ENCODE measurements around the gene ARVCF.

The ARVCF gene

GRCh38 chr22:19979712-19980493 is 36.7 kb downstream of the ARVCF start:
- H3K4me1 ChIP-seq (ENCODE audit: control insufficient read depth, insufficient read depth, low read length, poor library complexity, severe bottlenecking) = no peaks in the 10 kb centered on the region
- no peak overlapping the region for H3K4me3 ChIP-seq (ENCODE audit: insufficient read depth, low read depth, low read length, poor library complexity, severe bottlenecking)
- no peak overlapping the region for H3K27ac ChIP-seq (ENCODE audit: insufficient read depth, low read length, poor library complexity, severe bottlenecking)
- H3K27me3 ChIP-seq (replicated peaks; ENCODE audit: control insufficient read depth, insufficient read depth, low read length, poor library complexity, severe bottlenecking) = no peaks in the 10 kb centered on the region
- no peaks in the 10 kb centered on the region for H3K36me3 ChIP-seq (ENCODE audit: control insufficient read depth, insufficient read depth, low read length)
- no peaks in the 10 kb centered on the region for H3K9me3 ChIP-seq (ENCODE audit: control insufficient read depth, low read length)
- no peak for DNase-seq

DNA sequence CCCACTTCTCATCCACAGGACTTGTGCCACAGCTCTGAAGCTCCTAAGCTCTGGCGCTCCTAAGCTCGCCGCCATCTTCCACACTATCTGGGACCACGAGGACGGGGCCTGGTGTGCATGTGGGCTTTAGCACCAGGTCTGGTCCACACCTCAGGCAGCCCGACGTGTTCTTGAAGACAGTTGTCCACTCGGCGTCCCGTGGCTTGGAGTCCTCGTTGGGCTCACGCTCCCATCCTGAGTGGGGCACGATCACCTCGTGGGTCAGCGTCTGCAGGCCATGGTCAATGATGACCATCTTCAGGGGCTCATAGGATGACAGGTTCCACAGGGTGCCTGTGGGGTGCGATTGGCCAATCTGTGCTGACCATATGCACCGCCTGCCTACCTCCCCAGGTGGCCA is 37.9 kb downstream of the ARVCF start:
- Histone ChIP-seq H3K4me3 (ENCODE audit: insufficient read depth, low read depth, low read length, poor library complexity, severe bottlenecking) (no peak overlapping the region), H3K4me1 (ENCODE audit: control insufficient read depth, insufficient read depth, low read length, poor library complexity, severe bottlenecking) (no peaks in the 10 kb centered on the region), H3K27ac (ENCODE audit: insufficient read depth, low read length, poor library complexity, severe bottlenecking) (no peak overlapping the region), H3K36me3 (ENCODE audit: control insufficient read depth, insufficient read depth, low read length) (no peaks in the 10 kb centered on the region), H3K9me3 (ENCODE audit: control insufficient read depth, low read length) (no peaks in the 10 kb centered on the region), H3K27me3 (replicated peaks; ENCODE audit: control insufficient read depth, insufficient read depth, low read length, poor library complexity, severe bottlenecking) (no peaks in the 10 kb centered on the region)
- no peak for DNase-seq

- Histone ChIP-seq H3K27ac (ENCODE audit: insufficient read depth, low read length, poor library complexity, severe bottlenecking) (no peak overlapping the region), H3K36me3 (ENCODE audit: control insufficient read depth, insufficient read depth, low read length) (no peaks in the 10 kb centered on the region), H3K9me3 (ENCODE audit: control insufficient read depth, low read length) (no peaks in the 10 kb centered on the region), H3K4me1 (ENCODE audit: control insufficient read depth, insufficient read depth, low read length, poor library complexity, severe bottlenecking) (no peaks in the 10 kb centered on the region), H3K4me3 (ENCODE audit: insufficient read depth, low read depth, low read length, poor library complexity, severe bottlenecking) (no peak overlapping the region), H3K27me3 (replicated peaks; ENCODE audit: control insufficient read depth, insufficient read depth, low read length, poor library complexity, severe bottlenecking) (no peaks in the 10 kb centered on the region)
- no peak for DNase-seq
These were observed 39.1 kb downstream of the ARVCF start for GRCh38 chr22:19977296-19978243.

DNA sequence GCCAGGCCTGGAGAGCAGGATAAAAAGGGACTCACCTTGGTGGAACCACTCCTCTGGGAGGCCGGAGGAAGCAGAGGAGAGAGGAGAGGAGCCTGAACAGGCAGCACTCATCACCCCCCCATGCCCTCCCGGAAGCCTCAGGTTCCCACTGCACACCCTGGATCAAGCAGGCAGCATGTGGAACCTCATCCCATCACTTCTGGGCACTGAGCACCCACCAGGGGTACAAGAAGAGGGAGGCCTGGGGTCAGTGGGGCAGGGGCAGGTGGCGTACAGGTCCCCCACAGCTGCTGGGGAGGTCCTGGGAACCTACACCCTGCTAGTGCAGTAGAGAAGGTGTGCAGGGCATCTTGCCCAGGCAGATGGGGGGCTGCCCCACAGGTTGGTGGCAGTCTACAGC is 40.0 kb downstream of the ARVCF start:
- no peak for DNase-seq
- Histone ChIP-seq H3K27me3 (replicated peaks; ENCODE audit: control insufficient read depth, insufficient read depth, low read length, poor library complexity, severe bottlenecking) (no peaks in the 10 kb centered on the region), H3K9me3 (ENCODE audit: control insufficient read depth, low read length) (no peaks in the 10 kb centered on the region), H3K36me3 (ENCODE audit: control insufficient read depth, insufficient read depth, low read length) (no peaks in the 10 kb centered on the region), H3K4me1 (ENCODE audit: control insufficient read depth, insufficient read depth, low read length, poor library complexity, severe bottlenecking) (no peaks in the 10 kb centered on the region), H3K4me3 (ENCODE audit: insufficient read depth, low read depth, low read length, poor library complexity, severe bottlenecking) (no peak overlapping the region), H3K27ac (ENCODE audit: insufficient read depth, low read length, poor library complexity, severe bottlenecking) (no peak overlapping the region)

DNA sequence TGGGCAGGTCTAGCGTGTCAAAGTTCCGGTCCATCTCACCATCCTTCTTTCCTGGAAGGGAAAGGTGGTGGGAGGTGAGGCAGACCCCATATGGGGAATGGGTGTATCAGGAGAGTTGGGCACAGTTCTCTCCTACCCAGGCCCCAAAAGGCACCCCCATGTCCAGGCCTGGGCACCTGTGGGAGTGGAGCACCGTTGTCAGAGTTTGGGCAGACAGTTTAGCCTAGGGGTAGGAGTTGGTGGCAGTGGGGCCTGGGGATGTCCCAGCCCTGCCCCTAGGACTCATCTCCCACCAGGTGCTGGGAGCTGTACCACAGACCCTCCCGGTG is 41.0 kb downstream of the ARVCF start:
- Histone ChIP-seq H3K27ac (ENCODE audit: insufficient read depth, low read length, poor library complexity, severe bottlenecking) (no peak overlapping the region), H3K4me1 (ENCODE audit: control insufficient read depth, insufficient read depth, low read length, poor library complexity, severe bottlenecking) (peaks cover 3% of the 10 kb centered on the region), H3K36me3 (ENCODE audit: control insufficient read depth, insufficient read depth, low read length) (no peaks in the 10 kb centered on the region), H3K4me3 (ENCODE audit: insufficient read depth, low read depth, low read length, poor library complexity, severe bottlenecking) (no peak overlapping the region), H3K9me3 (ENCODE audit: control insufficient read depth, low read length) (no peaks in the 10 kb centered on the region), H3K27me3 (replicated peaks; ENCODE audit: control insufficient read depth, insufficient read depth, low read length, poor library complexity, severe bottlenecking) (no peaks in the 10 kb centered on the region)
- no peak for DNase-seq

- Histone ChIP-seq H3K4me3 (ENCODE audit: insufficient read depth, low read depth, low read length, poor library complexity, severe bottlenecking) (no peak overlapping the region), H3K27me3 (replicated peaks; ENCODE audit: control insufficient read depth, insufficient read depth, low read length, poor library complexity, severe bottlenecking) (no peaks in the 10 kb centered on the region), H3K4me1 (ENCODE audit: control insufficient read depth, insufficient read depth, low read length, poor library complexity, severe bottlenecking) (peaks cover 4% of the 10 kb centered on the region), H3K36me3 (ENCODE audit: control insufficient read depth, insufficient read depth, low read length) (no peaks in the 10 kb centered on the region), H3K27ac (ENCODE audit: insufficient read depth, low read length, poor library complexity, severe bottlenecking) (no peak overlapping the region), H3K9me3 (ENCODE audit: control insufficient read depth, low read length) (no peaks in the 10 kb centered on the region)
- DNase-seq = no peak
These were observed 41.5 kb downstream of the ARVCF start for GRCh38 chr22:19974935-19975706.

- Histone ChIP-seq H3K27me3 (replicated peaks; ENCODE audit: control insufficient read depth, insufficient read depth, low read length, poor library complexity, severe bottlenecking) (no peaks in the 10 kb centered on the region), H3K9me3 (ENCODE audit: control insufficient read depth, low read length) (no peaks in the 10 kb centered on the region), H3K4me1 (ENCODE audit: control insufficient read depth, insufficient read depth, low read length, poor library complexity, severe bottlenecking) (peaks cover 4% of the 10 kb centered on the region), H3K27ac (ENCODE audit: insufficient read depth, low read length, poor library complexity, severe bottlenecking) (no peak overlapping the region), H3K36me3 (ENCODE audit: control insufficient read depth, insufficient read depth, low read length) (no peaks in the 10 kb centered on the region), H3K4me3 (ENCODE audit: insufficient read depth, low read depth, low read length, poor library complexity, severe bottlenecking) (no peak overlapping the region)
- DNase-seq = no peak
These were observed 42.3 kb downstream of the ARVCF start for GRCh38 chr22:19974268-19974861.

DNA sequence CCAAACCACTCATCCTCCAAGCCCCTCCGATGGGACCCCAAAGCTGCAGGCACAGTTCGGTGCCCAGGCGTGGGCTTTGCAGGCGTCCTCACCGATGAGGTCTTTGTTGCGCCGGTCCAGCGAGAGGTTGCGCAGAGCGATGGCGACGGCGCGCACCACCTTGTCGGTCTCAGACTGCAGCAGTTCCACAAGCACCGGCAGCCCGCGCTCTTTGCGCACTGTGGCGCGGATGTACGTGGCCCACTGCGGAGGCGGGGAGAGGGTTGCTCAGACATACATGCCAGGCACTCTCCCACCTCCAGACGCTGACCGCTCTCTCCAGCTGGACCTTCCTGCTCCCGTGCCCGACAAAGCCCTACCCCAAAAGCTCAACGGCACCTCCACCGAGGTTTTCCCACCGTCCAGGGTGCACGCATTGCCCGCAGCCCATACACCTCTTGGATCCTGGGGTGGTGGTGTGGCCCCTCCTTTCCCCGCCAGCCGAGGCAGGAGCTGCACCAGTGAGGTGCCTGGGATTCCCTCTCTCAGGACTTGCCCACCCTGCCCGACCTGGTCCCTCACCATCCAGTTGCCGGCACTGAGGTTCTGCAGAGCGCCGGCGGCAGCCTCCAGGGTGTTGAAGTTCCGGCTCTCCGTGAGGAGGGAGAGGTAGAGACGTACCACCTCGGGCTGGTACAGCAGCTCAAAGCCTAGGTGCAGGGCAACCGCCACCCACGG is 42.9 kb downstream of the ARVCF start:
- H3K36me3 ChIP-seq (ENCODE audit: control insufficient read depth, insufficient read depth, low read length) = no peaks in the 10 kb centered on the region
- no peak overlapping the region for H3K4me3 ChIP-seq (ENCODE audit: insufficient read depth, low read depth, low read length, poor library complexity, severe bottlenecking)
- H3K9me3 ChIP-seq (ENCODE audit: control insufficient read depth, low read length) = no peaks in the 10 kb centered on the region
- H3K27ac ChIP-seq (ENCODE audit: insufficient read depth, low read length, poor library complexity, severe bottlenecking) = no peak overlapping the region
- DNase-seq = no peak
- H3K4me1 ChIP-seq (ENCODE audit: control insufficient read depth, insufficient read depth, low read length, poor library complexity, severe bottlenecking) = peaks cover 4% of the 10 kb centered on the region
- no peaks in the 10 kb centered on the region for H3K27me3 ChIP-seq (replicated peaks; ENCODE audit: control insufficient read depth, insufficient read depth, low read length, poor library complexity, severe bottlenecking)

Measured in effector memory CD4-positive, alpha-beta T cell (primary cell).